Thyroid gland (tissue), 4 donors: Measurements from ENCODE around the gene CPPED1.

Experiments
- CTCF ChIP-seq, 6 experiments: fragments of 200-600 bp in 3 of 6; fragments of 450-650 bp in 3 of 6; sonication (generic) in 3 of 6; IDR thresholded peaks; one replicate each; pipeline ENCODE4 v1.5.1; 2016 to 2019; ENCODE audit warnings: antibody characterized with exemption in 6 of 6, mild to moderate bottlenecking in 2 of 6, inconsistent platforms in 1 of 6, moderate library complexity in 1 of 6
- POLR2A ChIP-seq, 2 donors: fragments of 450-650 bp; IDR thresholded peaks; one replicate each; pipeline ENCODE4 v1.6.1; 2017; ENCODE audit warnings: antibody characterized with exemption in 2 of 2, mild to moderate bottlenecking in 2 of 2, moderate library complexity in 1 of 2

GRCh38 chr16:12758031-12758669 lies 45.5 kb downstream of the CPPED1 start:
- TF ChIP-seq CTCF (IDR thresholded peaks at IDR 0.05) (no peak), POLR2A (IDR thresholded peaks at IDR 0.05) (no peak)
